Natural killer cell (primary cell): Measurements from ENCODE around the gene FSIP1. TPM values are rescaled to one million over a fixed set of nuclear protein-coding genes. Genes with fewer than 3 reads are reported as not detected.

ENCODE experiments used
- ATAC-seq, 3 donors: fragments of 150-1000 bp in 2 of 3; fragments of 200-7000 bp in 1 of 3; cut with Tn5 transposase; 1 replicate in 1 of 3; 2 replicates in 2 of 3; pipeline ENCODE4 v1.10.0; 2021; ENCODE audit warnings: mild to moderate bottlenecking in 2 of 3, moderate library complexity in 2 of 3
- DNase-seq, 2 donors: peaks; one replicate each; pipeline versions ENCODE4 v3.0.0 to v3.0.0-alpha.2; 2013 to 2021; ENCODE audit warnings: mixed read lengths in 1 of 2
- H3K27ac ChIP-seq: one replicate; pipeline ENCODE4 v1.5.1; 2013; ENCODE audit warnings: mild to moderate bottlenecking, low read length
- H3K27me3 ChIP-seq: one replicate; pipeline ENCODE4 v1.6.1; 2013; ENCODE audit warnings: low read length; ENCODE audit not compliant: control insufficient read depth, insufficient read depth
- H3K36me3 ChIP-seq: one replicate; pipeline ENCODE4 v1.6.1; 2013; ENCODE audit warnings: low read length; ENCODE audit not compliant: control insufficient read depth, insufficient read depth
- H3K4me1 ChIP-seq: one replicate; pipeline ENCODE4 v1.6.1; 2013; ENCODE audit warnings: low read length; ENCODE audit not compliant: control insufficient read depth, insufficient read depth
- H3K4me3 ChIP-seq: one replicate; pipeline ENCODE4 v1.5.1; 2013; ENCODE audit warnings: low read length
- H3K9me3 ChIP-seq: one replicate; pipeline ENCODE4 v1.6.1; 2013; ENCODE audit warnings: low read length; ENCODE audit not compliant: control insufficient read depth, insufficient read depth
- H3K27ac Mint-ChIP-seq, 2 donors: one replicate each; pipeline ENCODE4 v1.8.0; 2022; ENCODE audit warnings: mild to moderate bottlenecking in 2 of 2, mixed read lengths in 2 of 2, moderate library complexity in 1 of 2
- H3K27me3 Mint-ChIP-seq, 2 donors: one replicate each; pipeline ENCODE4 v1.8.0; 2022; ENCODE audit warnings: low read depth in 2 of 2, mixed read lengths in 2 of 2
- H3K36me3 Mint-ChIP-seq: one replicate; pipeline ENCODE4 v1.8.0; 2022; ENCODE audit warnings: mixed read lengths
- H3K4me1 Mint-ChIP-seq, 2 donors: one replicate each; pipeline ENCODE4 v1.8.0; 2022; ENCODE audit warnings: mixed read lengths in 2 of 2
- H3K4me3 Mint-ChIP-seq: one replicate; pipeline ENCODE4 v1.8.0; 2022; ENCODE audit warnings: mild to moderate bottlenecking, moderate library complexity, mixed read lengths
- H3K9me3 Mint-ChIP-seq, 2 donors: one replicate each; pipeline ENCODE4 v1.8.0; 2022; ENCODE audit warnings: mixed read lengths in 2 of 2
- WGBS: methylation state at CpG from one replicate; pipeline ENCODE4 v1.1.7; 2013; ENCODE audit warnings: missing lambda C conversion rate; ENCODE audit not compliant: insufficient coverage; 5-methylcytosine and 5-hydroxymethylcytosine counted together
- intact Hi-C: fragments of 100-400 bp; cut with micrococcal nuclease; formaldehyde crosslinking; loops from one replicate; pipeline ENCODE4 v1.14.2; 2022
- total RNA-seq, 4 donors: library from RNA; stranded (reverse); fragments of 120-200 nt in 1 of 4; gene quantifications; one replicate each; pipeline versions ENCODE4 v1.2.3 to v1.2.4, GENCODE V29; 2013 to 2022
- TF ChIP-seq, protein P1 (sequence below): fragments of 200-600 bp; IDR thresholded peaks from one replicate; pipeline ENCODE4 v1.8.0; 2022; ENCODE audit warnings: antibody characterized with exemption

FSIP1 gene
- total RNA-seq, 3 donors from 2014 or later (not counting 1 experiment from before 2014, with no cell fraction given): 1.1 to 2.3 (median 1.8) TPM

DNA sequence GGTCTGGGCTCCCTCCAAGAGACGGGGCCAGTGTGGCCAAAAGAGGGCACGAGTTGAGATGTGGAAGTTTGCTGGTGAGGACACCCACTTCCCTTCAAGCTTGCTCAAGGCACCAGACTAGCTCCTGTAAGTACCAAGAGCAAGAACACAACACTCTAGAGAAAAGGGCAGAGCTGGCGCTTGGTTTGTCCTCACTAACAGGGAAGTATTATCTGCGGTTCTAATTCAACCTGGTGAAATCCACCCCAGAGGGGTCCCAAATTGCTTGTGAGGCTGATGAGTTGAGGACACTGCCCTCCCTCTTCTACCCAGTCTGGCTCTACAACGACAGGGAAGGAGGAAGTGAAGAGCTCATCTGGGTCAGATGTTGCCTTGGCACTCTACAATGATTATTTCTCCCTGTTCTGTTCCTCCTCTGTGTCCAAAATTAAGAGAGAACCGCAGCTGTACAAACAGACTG is 16.9 kb upstream of the FSIP1 start:
- Mint-ChIP-seq H3K27me3 (peaks cover 31 to 71% of the 10 kb centered on the region in 2 donors), H3K4me1 (no peaks in the 10 kb centered on the region), H3K36me3 (no peaks in the 10 kb centered on the region), H3K27ac (no peak overlapping the region), H3K9me3 (no peaks in the 10 kb centered on the region), H3K4me3 (no peak overlapping the region)
- peak in 1 of 3 donors; percentile 51 for ATAC-seq
- TF ChIP-seq, protein P1, sequence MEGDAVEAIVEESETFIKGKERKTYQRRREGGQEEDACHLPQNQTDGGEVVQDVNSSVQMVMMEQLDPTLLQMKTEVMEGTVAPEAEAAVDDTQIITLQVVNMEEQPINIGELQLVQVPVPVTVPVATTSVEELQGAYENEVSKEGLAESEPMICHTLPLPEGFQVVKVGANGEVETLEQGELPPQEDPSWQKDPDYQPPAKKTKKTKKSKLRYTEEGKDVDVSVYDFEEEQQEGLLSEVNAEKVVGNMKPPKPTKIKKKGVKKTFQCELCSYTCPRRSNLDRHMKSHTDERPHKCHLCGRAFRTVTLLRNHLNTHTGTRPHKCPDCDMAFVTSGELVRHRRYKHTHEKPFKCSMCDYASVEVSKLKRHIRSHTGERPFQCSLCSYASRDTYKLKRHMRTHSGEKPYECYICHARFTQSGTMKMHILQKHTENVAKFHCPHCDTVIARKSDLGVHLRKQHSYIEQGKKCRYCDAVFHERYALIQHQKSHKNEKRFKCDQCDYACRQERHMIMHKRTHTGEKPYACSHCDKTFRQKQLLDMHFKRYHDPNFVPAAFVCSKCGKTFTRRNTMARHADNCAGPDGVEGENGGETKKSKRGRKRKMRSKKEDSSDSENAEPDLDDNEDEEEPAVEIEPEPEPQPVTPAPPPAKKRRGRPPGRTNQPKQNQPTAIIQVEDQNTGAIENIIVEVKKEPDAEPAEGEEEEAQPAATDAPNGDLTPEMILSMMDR: no peak
- no peak for DNase-seq
- Histone ChIP-seq H3K27ac (no peak overlapping the region), H3K9me3 (no peaks in the 10 kb centered on the region), H3K27me3 (peaks cover 2% of the 10 kb centered on the region), H3K4me3 (no peak overlapping the region), H3K36me3 (no peaks in the 10 kb centered on the region), H3K4me1 (no peaks in the 10 kb centered on the region)
- 64% methylated on average over 6 of the region's 6 CpGs for WGBS
- intact Hi-C loops: no loop called here

DNA sequence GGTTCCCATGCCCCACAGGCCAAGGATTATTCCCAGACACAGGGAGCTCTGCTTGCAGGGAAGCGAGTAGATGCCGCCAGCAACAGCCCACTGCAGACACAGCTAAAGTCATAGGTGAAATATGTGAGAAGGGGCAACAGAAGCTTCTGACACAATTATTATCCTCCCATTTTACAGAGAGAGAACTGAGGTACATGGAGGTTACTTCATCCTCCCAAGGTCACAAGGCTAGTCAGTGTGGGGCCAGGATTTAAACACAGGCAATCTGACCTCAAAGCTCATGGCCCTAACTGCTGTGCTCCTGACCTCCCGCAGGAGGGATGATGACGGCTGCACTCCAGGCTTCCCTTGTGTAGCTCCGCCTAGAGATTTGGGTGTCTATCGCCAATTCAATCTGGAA is 15.7 kb upstream of the FSIP1 start:
- ATAC-seq: no peak
- H3K9me3 ChIP-seq: no peaks in the 10 kb centered on the region
- Mint-ChIP-seq H3K9me3 (no peaks in the 10 kb centered on the region), H3K4me1 (no peaks in the 10 kb centered on the region), H3K27me3 (peaks cover 28 to 82% of the 10 kb centered on the region in 2 donors), H3K27ac (no peak overlapping the region), H3K4me3 (no peak overlapping the region), H3K36me3 (no peaks in the 10 kb centered on the region)
- intact Hi-C loops: no loop called here
- H3K4me1 ChIP-seq: no peaks in the 10 kb centered on the region
- H3K4me3 ChIP-seq: no peak overlapping the region
- WGBS: 95% methylated on average over 6 of the region's 6 CpGs
- no peak overlapping the region for H3K27ac ChIP-seq
- TF ChIP-seq, protein P1: no peak
- H3K36me3 ChIP-seq: no peaks in the 10 kb centered on the region
- H3K27me3 ChIP-seq: peaks cover 2% of the 10 kb centered on the region
- no peak for DNase-seq

DNA sequence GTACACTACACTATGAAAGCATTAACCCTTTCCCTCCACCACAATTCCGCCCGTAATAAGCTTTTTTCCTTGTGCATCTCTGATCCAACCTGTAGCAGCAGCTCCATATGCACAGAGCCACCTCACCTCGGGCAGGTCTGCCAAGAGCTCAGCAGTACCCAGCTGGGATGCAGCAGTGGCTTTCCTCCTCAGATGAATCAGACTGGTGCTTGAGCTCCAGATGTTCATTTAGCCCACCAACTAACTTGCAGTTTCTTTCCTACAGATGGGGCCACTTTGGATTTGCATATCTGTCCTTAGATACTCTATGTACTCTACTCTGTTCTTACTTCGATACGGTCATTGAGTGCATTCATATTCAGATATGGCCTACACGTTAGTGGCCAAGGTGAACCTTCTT is 14.8 kb upstream of the FSIP1 start:
- ATAC-seq (no peak), DNase-seq (no peak)
- no peaks in the 10 kb centered on the region for H3K9me3 ChIP-seq
- WGBS: 89% methylated on average over 5 of the region's 6 CpGs
- no peak overlapping the region for H3K27ac ChIP-seq
- Mint-ChIP-seq H3K4me3 (no peak overlapping the region), H3K27me3 (peaks cover 27 to 87% of the 10 kb centered on the region in 2 donors), H3K4me1 (no peaks in the 10 kb centered on the region), H3K9me3 (no peaks in the 10 kb centered on the region), H3K27ac (no peak overlapping the region), H3K36me3 (no peaks in the 10 kb centered on the region)
- intact Hi-C loops: no loop called here
- TF ChIP-seq, protein P1: no peak
- no peak overlapping the region for H3K4me3 ChIP-seq
- H3K4me1 ChIP-seq: no peaks in the 10 kb centered on the region
- H3K36me3 ChIP-seq: no peaks in the 10 kb centered on the region
- H3K27me3 ChIP-seq: peaks cover 2% of the 10 kb centered on the region

GRCh38 chr15:39796601-39797000 is 14.0 kb upstream of the FSIP1 start:
- Mint-ChIP-seq H3K4me1 (no peaks in the 10 kb centered on the region), H3K27ac (no peak overlapping the region), H3K9me3 (no peaks in the 10 kb centered on the region), H3K36me3 (no peaks in the 10 kb centered on the region), H3K27me3 (peaks cover 27 to 81% of the 10 kb centered on the region in 2 donors), H3K4me3 (no peak overlapping the region)
- no peak overlapping the region for H3K4me3 ChIP-seq
- 92% methylated on average over 4 of the region's 5 CpGs for WGBS
- TF ChIP-seq, protein P1: no peak
- ATAC-seq (no peak), DNase-seq (no peak)
- no peaks in the 10 kb centered on the region for H3K9me3 ChIP-seq
- intact Hi-C loops: no loop called here
- no peaks in the 10 kb centered on the region for H3K4me1 ChIP-seq
- H3K27me3 ChIP-seq: peaks cover 2% of the 10 kb centered on the region
- no peaks in the 10 kb centered on the region for H3K36me3 ChIP-seq
- H3K27ac ChIP-seq: no peak overlapping the region
